ENCODE data around the gene MARK3.

DNA sequence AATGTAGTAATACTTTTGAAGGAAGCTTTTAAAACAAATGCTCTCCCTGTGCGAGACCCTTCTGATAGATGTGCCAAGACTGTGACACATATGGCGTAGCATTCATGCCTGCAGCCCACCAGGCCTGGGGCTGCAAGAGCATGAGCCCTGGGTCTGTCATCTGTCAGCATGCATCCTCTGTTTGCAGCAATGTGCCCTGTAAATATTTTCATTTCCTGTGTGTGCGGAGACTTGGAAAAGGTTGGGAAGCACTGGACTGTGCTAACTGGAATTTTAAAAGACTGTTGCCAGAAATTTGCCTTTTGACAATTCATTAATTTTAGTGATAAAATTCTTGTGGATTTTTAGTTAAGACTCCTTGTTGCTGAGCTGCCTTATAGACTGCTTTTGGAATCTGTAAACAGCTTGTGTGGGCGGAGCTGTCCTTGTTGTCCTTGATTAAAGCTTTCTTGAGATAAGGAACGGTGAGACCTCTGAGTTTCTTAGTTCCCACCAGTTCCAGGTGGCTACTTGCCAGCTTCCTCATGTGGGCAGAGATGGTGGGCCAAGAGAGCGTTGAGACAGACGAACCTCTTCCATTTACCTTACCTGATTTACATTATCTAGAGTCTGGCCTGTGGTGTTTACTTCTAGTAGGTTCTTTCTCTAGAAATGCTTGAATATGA is 23.4 kb downstream of the MARK3 start:
- TF ChIP-seq, protein P1, sequence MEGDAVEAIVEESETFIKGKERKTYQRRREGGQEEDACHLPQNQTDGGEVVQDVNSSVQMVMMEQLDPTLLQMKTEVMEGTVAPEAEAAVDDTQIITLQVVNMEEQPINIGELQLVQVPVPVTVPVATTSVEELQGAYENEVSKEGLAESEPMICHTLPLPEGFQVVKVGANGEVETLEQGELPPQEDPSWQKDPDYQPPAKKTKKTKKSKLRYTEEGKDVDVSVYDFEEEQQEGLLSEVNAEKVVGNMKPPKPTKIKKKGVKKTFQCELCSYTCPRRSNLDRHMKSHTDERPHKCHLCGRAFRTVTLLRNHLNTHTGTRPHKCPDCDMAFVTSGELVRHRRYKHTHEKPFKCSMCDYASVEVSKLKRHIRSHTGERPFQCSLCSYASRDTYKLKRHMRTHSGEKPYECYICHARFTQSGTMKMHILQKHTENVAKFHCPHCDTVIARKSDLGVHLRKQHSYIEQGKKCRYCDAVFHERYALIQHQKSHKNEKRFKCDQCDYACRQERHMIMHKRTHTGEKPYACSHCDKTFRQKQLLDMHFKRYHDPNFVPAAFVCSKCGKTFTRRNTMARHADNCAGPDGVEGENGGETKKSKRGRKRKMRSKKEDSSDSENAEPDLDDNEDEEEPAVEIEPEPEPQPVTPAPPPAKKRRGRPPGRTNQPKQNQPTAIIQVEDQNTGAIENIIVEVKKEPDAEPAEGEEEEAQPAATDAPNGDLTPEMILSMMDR (IDR thresholded peaks at IDR 0.05 in 2 of 3, conservative IDR thresholded peaks at IDR 0.05 in 1 of 3; ENCODE audit: borderline replicate concordance in 1 of 3, insufficient read depth in 1 of 3, low read depth in 2 of 3, low read length in 2 of 3): no peak
- TF ChIP-seq POLR2A (IDR thresholded peaks at IDR 0.05; ENCODE audit: borderline replicate concordance, extremely low read depth, insufficient read depth, insufficient read length): no peak
